Heart left ventricle (tissue), 16 donors: ENCODE measurements around the gene ESPN. TPM values are rescaled to one million over a fixed set of nuclear protein-coding genes. Genes with fewer than 3 reads are reported as not detected.

Source experiments
- ATAC-seq, 4 donors: fragments of 200-7000 bp; cut with Tn5 transposase; one replicate each; pipeline ENCODE4 v1.9.1; 2020 to 2022; ENCODE audit warnings: moderate library complexity in 4 of 4, mild to moderate bottlenecking in 3 of 4, moderate number of reproducible peaks in 1 of 4
- DNase-seq, 5 donors: peaks; one replicate each; pipeline ENCODE4 v3.0.0-alpha.2; 2020
- H3K27ac ChIP-seq, 12 donors: fragments of 200-600 bp; sonication (generic) in 4 of 12; one replicate each; pipeline versions ENCODE4 v1.5.0 to v1.8.0; 2016 to 2022; ENCODE audit warnings: mild to moderate bottlenecking in 2 of 12
- H3K27me3 ChIP-seq, 9 donors: fragments of 200-600 bp; sonication (generic) in 2 of 9; one replicate each; pipeline versions ENCODE4 v1.5.1 to v1.8.0; 2016 to 2022; ENCODE audit warnings: mild to moderate bottlenecking in 3 of 9
- H3K36me3 ChIP-seq, 9 donors: fragments of 200-600 bp; sonication (generic) in 2 of 9; one replicate each; pipeline versions ENCODE4 v1.5.0 to v1.8.0; 2018 to 2022; ENCODE audit warnings: mild to moderate bottlenecking in 2 of 9
- H3K4me1 ChIP-seq, 12 donors: fragments of 200-600 bp; sonication (generic) in 4 of 12; one replicate each; pipeline versions ENCODE4 v1.5.0 to v1.8.0; 2016 to 2022; ENCODE audit warnings: mild to moderate bottlenecking in 3 of 12
- H3K4me3 ChIP-seq, 12 donors: fragments of 200-600 bp; sonication (generic) in 4 of 12; one replicate each; pipeline versions ENCODE4 v1.5.0 to v1.8.0; 2017 to 2022; ENCODE audit warnings: mild to moderate bottlenecking in 9 of 12, moderate library complexity in 4 of 12
- H3K9me3 ChIP-seq, 12 donors: fragments of 200-600 bp; sonication (generic) in 4 of 12; one replicate each; pipeline versions ENCODE4 v1.5.0 to v1.8.0; 2016 to 2022; ENCODE audit warnings: mild to moderate bottlenecking in 1 of 12
- CTCF ChIP-seq, 12 donors: fragments of 200-600 bp; sonication (generic) in 4 of 12; IDR thresholded peaks; one replicate each; pipeline versions ENCODE4 v1.5.0 to v1.8.0; 2018 to 2022; ENCODE audit warnings: antibody characterized with exemption in 12 of 12, mild to moderate bottlenecking in 5 of 12
- POLR2A ChIP-seq, 2 donors: fragments of 450-650 bp; IDR thresholded peaks; one replicate each; pipeline ENCODE4 v1.6.1; 2017; ENCODE audit warnings: antibody characterized with exemption in 2 of 2, mild to moderate bottlenecking in 2 of 2, moderate library complexity in 2 of 2
- WGBS, 4 donors: extraction: QIAGEN DNeasy Blood & Tissue Kit in 2 of 4; methylation state at CpG; one replicate each; pipeline versions ENCODE4 v1.1.5 to v1.1.7; 2013 to 2018; 5-methylcytosine and 5-hydroxymethylcytosine counted together
- intact Hi-C, 10 donors: fragments of 100-400 bp; cut with DNase I; formaldehyde crosslinking; loops; one replicate each; pipeline versions ENCODE4 v1.11.1 to v1.14.2; 2022
- polyA plus RNA-seq, 2 donors: library from polyadenylated mRNA; stranded (reverse); fragments of 200-250 nt; gene quantifications; one replicate each; pipeline ENCODE4 v1.2.3, GENCODE V29; 2013
- total RNA-seq, 9 donors: library from RNA; depleted of rRNA in 2 of 9; stranded (reverse); fragments of >200 nt in 2 of 9; fragmentation: NEBNext Ultra II Directional in 3 of 9; extraction: Animal tissue kit (Norgen Biotek cat#: 25700) in 3 of 9; gene quantifications; one replicate each; pipeline versions ENCODE4 v1.1.0 to v1.2.4, GENCODE V29; 2016 to 2023
- donor health status: ischemic (EF 13 %, LVEDD 7.1; RV severe dilation, severe dysfunction).
- donor health status: healthy with polysubstance abuse.
- donor health status: DM: no; HTN: yes; CAD: no.
- donor health status: DM: no; HTN: no; CAD: no.
- donor health status: ischemic (EF 25% LVEDD 6.9; RV normal size, moderate dysfunction).
- donor health status: ischemic (EF 25% LVEDD 5.7; RV mildly dilated, moderate dysfunction).
- donor health status: healthy.
- donor health status: DM: yes; HTN: yes; CAD: no.
- donor health status: ischemic (EF 35%, LVEDD 5.7; RV mildly dilated, moderate dysfunction).
- donor health status: nonischemic (EF 11% LVEDD 7.7; RV severe dilation, severe dysfunction).
- donor health status: DM: yes; HTN: yes; CAD: no.
- donor health status: PGD.
- donor health status: ischemic (EF 29% LVEDD 5.4; RV normal size, mild dysfunction).
- donor health status: nonischemic (EF 23%, LVEDD 6.1; RV moderate dilation, normal function).

The ESPN gene
- total and polyA plus RNA-seq, 11 donors: 0.10 to 1.3 (median 0.21) TPM; not detected in 6

GRCh38 chr1:6467744-6468688 lies 43.4 kb downstream of the ESPN start:
- no peak for TF ChIP-seq CTCF (IDR thresholded peaks at IDR 0.05)
- TF ChIP-seq POLR2A (IDR thresholded peaks at IDR 0.05): no peak
- peaks cover 0 to 65% (median 38%) of the 10 kb centered on the region in 9 donors for H3K36me3 ChIP-seq
- H3K27ac ChIP-seq: no peak overlapping the region
- WGBS, 4 donors: 87 to 92% (median 89%) methylated on average over 23 to 30 of the region's 30 CpGs
- no peak for DNase-seq
- H3K4me3 ChIP-seq: no peak overlapping the region
- peaks cover 0 to 7% (median 0%) of the 10 kb centered on the region in 9 donors for H3K27me3 ChIP-seq
- ATAC-seq: no peak
- no peaks in the 10 kb centered on the region for H3K9me3 ChIP-seq
- intact Hi-C loops: no loop called here
- H3K4me1 ChIP-seq: peaks cover 0 to 19% (median 2%) of the 10 kb centered on the region in 12 donors

GRCh38 chr1:6468729-6469461 lies 44.3 kb downstream of the ESPN start:
- intact Hi-C loops: no loop called here
- WGBS, 4 donors: 93 to 96% (median 94%) methylated on average over 12 to 13 of the region's 13 CpGs
- DNase-seq (no peak), ATAC-seq (no peak)
- Histone ChIP-seq H3K27me3 (peaks cover 0 to 7% (median 0%) of the 10 kb centered on the region in 9 donors), H3K4me1 (peaks cover 0 to 19% (median 2%) of the 10 kb centered on the region in 12 donors), H3K4me3 (no peak overlapping the region), H3K36me3 (peaks cover 0 to 69% (median 43%) of the 10 kb centered on the region in 9 donors), H3K27ac (no peak overlapping the region), H3K9me3 (no peaks in the 10 kb centered on the region)
- TF ChIP-seq POLR2A (IDR thresholded peaks at IDR 0.05) (no peak), CTCF (IDR thresholded peaks at IDR 0.05) (no peak)

GRCh38 chr1:6470132-6471085 lies 45.8 kb downstream of the ESPN start:
- no peak for ATAC-seq
- H3K36me3 ChIP-seq: peaks cover 0 to 81% (median 51%) of the 10 kb centered on the region in 9 donors
- no peak for DNase-seq

More at GRCh38 chr1:6470132-6471085, 45.8 kb downstream of the ESPN start:
- H3K4me1 ChIP-seq: peaks cover 0 to 9% (median 0%) of the 10 kb centered on the region in 12 donors
- H3K27ac ChIP-seq: no peak overlapping the region
- H3K4me3 ChIP-seq: no peak overlapping the region
- TF ChIP-seq CTCF (IDR thresholded peaks at IDR 0.05) (no peak), POLR2A (IDR thresholded peaks at IDR 0.05) (no peak)
- no peaks in the 10 kb centered on the region for H3K9me3 ChIP-seq
- H3K27me3 ChIP-seq: peaks cover 0 to 5% (median 0%) of the 10 kb centered on the region in 9 donors
- intact Hi-C loops: no loop called here
- 76 to 88% (median 80%) methylated on average over 52 to 67 of the region's 67 CpGs for WGBS, 4 donors
